Measurements from ENCODE around the gene AP3S1. TPM values are rescaled to one million over a fixed set of nuclear protein-coding genes. Genes with fewer than 3 reads are reported as not detected.
"Not testable (repeated sequence)": the region's sequence is repeated elsewhere in the genome, so short reads cannot be mapped to it uniquely, and the experiment has no call there.

The AP3S1 gene
- total and polyA plus RNA-seq, 12 donors, result 30.3 to 63.0 (median 41.9) TPM

- Histone ChIP-seq H3K4me1 (no peaks in the 10 kb centered on the region), H3K27me3 (no peaks in the 10 kb centered on the region), H3K36me3 (peaks cover 0 to 52% (median 11%) of the 10 kb centered on the region in 9 donors), H3K4me3 (no peak overlapping the region), H3K27ac (no peak overlapping the region), H3K9me3 (peaks cover 0 to 4% (median 0%) of the 10 kb centered on the region in 11 donors)
- no peak for DNase-seq
- TF ChIP-seq CTCF (IDR thresholded peaks at IDR 0.05), result no peak
- no peak for ATAC-seq
- intact Hi-C loops (cut with DNase I), result no loop called here
- 98% methylated on average over 2 of the region's 2 CpGs for WGBS, 2 donors
Measured at GRCh38 chr5:115872447-115872846, 30.7 kb downstream of the AP3S1 start.

DNA sequence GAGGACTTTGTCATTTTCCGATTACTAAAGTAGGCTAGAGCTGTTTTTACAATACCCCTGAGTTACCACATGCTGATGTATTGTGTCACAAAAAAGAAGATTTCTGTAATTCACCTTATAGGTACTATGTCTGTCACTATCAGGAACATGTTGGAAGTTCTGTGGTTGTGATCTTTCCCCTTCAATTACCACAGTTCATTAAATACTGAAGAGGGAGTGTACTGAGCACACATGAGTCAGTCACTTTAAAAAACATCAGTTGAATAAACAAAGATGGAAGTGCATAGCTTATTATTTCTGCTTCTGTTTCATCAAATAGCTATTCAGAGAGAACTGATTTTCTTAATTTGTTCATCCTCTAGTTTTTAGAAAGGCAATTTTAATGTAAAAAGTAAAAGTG is 31.7 kb downstream of the AP3S1 start:
- Histone ChIP-seq H3K9me3 (peaks cover 0 to 5% (median 0%) of the 10 kb centered on the region in 11 donors), H3K4me1 (no peaks in the 10 kb centered on the region), H3K4me3 (no peak overlapping the region), H3K27ac (no peak overlapping the region), H3K36me3 (peaks cover 0 to 52% (median 11%) of the 10 kb centered on the region in 9 donors), H3K27me3 (no peaks in the 10 kb centered on the region)
- no peak for ATAC-seq
- no peak for DNase-seq
- TF ChIP-seq CTCF (IDR thresholded peaks at IDR 0.05), result no peak
- intact Hi-C loops (cut with DNase I), result no loop called here
- 91 to 95% methylated on average over 1 of the region's 1 CpG for whole genome bisulfite sequencing, 2 donors

GRCh38 chr5:115875447-115875846 is 33.7 kb downstream of the AP3S1 start:
- Histone ChIP-seq H3K4me1 (no peaks in the 10 kb centered on the region), H3K27me3 (no peaks in the 10 kb centered on the region), H3K27ac (no peak overlapping the region), H3K4me3 (no peak overlapping the region), H3K9me3 (peaks cover 0 to 9% (median 0%) of the 10 kb centered on the region in 11 donors), H3K36me3 (peaks cover 0 to 36% (median 8%) of the 10 kb centered on the region in 9 donors)
- WGBS, 2 donors, result 69 to 77% methylated on average over 2 of the region's 2 CpGs
- ATAC-seq (no peak), DNase-seq (no peak)
- intact Hi-C loops (cut with DNase I), result no loop called here
- TF ChIP-seq CTCF (IDR thresholded peaks at IDR 0.05), result peak in 5 of 9 donors; percentile 12 to 33 (median 23)

DNA sequence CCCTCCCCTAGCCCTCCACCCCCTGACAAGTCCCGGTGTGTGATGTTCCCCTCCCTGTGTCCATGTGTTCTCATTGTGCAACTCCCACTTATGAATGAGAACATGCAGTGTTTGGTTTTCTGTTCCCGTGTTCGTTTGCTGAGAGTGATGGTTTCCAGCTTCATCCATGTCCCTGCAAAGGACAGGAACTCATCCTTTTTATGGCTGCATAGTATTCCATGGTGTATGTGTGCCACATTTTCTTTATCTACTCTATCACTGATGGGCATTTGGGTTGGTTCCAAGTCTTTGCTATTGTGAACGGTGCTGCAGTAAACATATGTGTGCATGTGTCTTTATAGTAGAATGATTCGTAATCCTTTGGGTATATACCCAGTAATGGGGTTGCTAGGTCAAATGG is 35.6 kb downstream of the AP3S1 start:
- H3K27me3 ChIP-seq; intact Hi-C loops (cut with DNase I); H3K4me3 ChIP-seq; H3K4me1 ChIP-seq; H3K9me3 ChIP-seq; H3K27ac ChIP-seq; ATAC-seq; DNase-seq: not testable (repeated sequence)
- WGBS, 2 donors, result 94 to 95% methylated on average over 5 of the region's 5 CpGs
- peaks cover 0 to 18% (median 0%) of the 10 kb centered on the region in 9 donors for H3K36me3 ChIP-seq

GRCh38 chr5:115882434-115882833 is 40.7 kb downstream of the AP3S1 start:
- WGBS, 2 donors, result 96% methylated on average over 8 of the region's 8 CpGs
- H3K27ac ChIP-seq; H3K4me3 ChIP-seq; DNase-seq; H3K4me1 ChIP-seq; intact Hi-C loops (cut with DNase I); H3K27me3 ChIP-seq; H3K9me3 ChIP-seq; ATAC-seq: not testable (repeated sequence)
- H3K36me3 ChIP-seq, result peaks cover 0 to 17% (median 0%) of the 10 kb centered on the region in 9 donors

Data from heart right ventricle (tissue), 16 donors.